ENCODE data around the gene CXCL9.

- TF ChIP-seq EP300 (IDR thresholded peaks at IDR 0.05) (no peak), POLR2A (IDR thresholded peaks at IDR 0.05; ENCODE audit: low read depth) (no peak), POLR2AphosphoS5 (IDR thresholded peaks at IDR 0.05) (no peak), CTCF (IDR thresholded peaks at IDR 0.05) (no peak)
Measured at GRCh38 chr4:75973766-75974165, 33.5 kb downstream of the CXCL9 start.
